Hematopoietic multipotent progenitor cell (in vitro differentiated cells): ENCODE data around the gene ZNF804B. TPM values are rescaled to one million over a fixed set of nuclear protein-coding genes. Genes with fewer than 3 reads are reported as not detected.

ENCODE experiments used
- DNase-seq, 3 donors: peaks; one replicate each; pipeline ENCODE4 v3.0.0-alpha.2; 2011 to 2015; ENCODE audit warnings: low read depth in 2 of 3, low spot score in 2 of 3
- small RNA-seq: library from RNA; depleted of rRNA; stranded (forward); fragments of <200 nt; gene quantifications from one replicate; pipeline ENCODE3, GENCODE V24; 2012
- total RNA-seq: library from RNA; depleted of rRNA; stranded (reverse); fragments of >200 nt; gene quantifications from one replicate; pipeline ENCODE4 v1.2.3, GENCODE V29; 2012

Gene ZNF804B
- total RNA-seq, 1 donor: 0.27 TPM

DNA sequence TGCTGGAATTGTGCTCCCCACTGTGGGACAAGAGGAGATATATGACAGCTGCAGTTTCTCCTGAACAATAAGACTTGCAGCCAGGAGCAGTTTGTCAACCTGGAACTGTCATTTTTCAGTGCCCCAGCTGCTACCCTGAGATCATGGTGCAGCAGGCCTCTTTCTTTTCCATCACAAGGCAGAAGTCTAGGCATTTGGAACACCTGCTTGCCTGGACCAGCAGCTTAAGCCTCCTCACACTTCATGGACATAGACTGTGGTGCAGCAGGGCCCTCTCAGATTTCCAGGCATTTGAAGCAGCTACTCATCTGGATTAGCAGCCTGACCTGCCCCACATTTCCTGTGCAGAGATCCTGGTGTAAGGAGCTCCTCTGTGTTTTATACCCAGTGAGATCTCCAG is 486.7 kb downstream of the ZNF804B start:
- DNase-seq: no peak

GRCh38 chr7:89247207-89247606 is 487.7 kb downstream of the ZNF804B start:
- no peak for DNase-seq

DNA sequence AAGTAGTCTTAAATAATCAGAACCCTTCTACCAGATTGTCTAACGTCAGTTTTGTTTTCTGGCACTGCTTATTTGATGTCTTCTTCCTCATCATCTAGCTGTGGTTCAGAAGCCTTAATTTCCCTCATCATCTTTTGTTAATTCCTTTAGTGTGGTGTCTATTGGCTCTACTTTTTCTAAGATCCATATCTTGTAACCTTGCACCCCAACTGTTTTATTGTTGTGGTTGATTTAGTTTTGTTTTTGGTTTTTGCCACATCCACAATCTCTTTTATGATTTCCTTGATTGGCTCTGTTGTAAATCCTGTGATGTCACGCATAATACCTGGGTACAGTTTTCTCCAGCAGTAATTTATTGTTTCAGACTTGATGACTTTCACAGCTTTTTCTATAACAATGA is 499.6 kb downstream of the ZNF804B start:
- no peak for DNase-seq

DNA sequence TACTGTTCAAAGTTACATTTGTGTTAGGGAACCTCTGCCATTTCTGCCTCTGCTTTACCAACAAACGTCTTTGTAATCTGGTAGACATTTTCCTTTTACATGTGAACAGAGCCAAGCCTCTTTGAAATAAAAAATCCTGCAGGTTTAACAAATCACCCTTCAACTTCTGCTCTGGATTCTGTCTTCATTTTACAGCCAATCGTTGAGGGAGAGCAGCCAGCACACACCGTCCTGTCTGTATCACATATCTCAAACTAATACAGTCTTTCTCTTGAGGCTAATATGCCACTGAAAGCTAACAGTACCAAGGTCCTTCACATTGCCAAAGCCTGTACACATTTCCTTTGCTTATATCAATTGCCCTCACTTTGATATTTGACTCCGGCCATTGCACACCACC is 504.6 kb downstream of the ZNF804B start:
- no peak for DNase-seq

DNA sequence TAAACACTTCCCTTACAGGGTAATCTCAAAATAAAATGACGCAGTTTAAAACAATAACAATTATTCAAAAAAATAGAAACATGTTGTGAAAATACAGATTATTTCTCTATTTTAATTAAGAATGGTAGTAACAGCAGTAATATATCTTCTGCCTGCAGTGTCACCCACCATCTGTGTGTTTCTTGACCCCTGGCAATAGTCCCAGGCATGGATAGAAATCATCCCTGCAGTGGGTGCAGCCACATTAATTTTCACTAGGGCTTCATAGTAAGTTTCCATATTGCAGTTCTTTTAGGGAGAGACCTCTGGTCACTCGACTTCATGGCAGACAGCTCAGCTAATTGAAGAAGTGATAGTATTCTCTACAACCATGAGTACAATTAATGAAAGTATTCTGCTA is 506.1 kb downstream of the ZNF804B start:
- no peak for DNase-seq

DNA sequence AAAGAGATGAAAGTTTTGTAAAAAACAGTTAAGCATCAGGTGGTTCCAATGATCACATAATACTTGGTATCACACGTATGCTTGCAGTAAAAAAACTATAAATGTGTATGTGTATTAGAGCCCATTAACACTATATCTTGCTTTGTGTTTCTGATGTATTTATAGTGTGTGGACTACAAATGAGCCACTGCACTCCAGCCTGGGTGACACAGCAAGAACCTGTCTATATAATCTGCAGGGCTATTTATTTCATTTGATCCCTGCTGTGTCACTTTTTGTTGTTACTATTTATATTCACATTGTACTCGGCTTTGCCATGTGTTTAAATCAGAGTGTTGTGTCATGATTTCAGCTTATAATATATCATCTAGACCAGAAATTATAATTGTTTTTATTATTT is 523.8 kb downstream of the ZNF804B start:
- DNase-seq: no peak

- no peak for DNase-seq
These were observed 549.0 kb downstream of the ZNF804B start for GRCh38 chr7:89308535-89308934.

DNA sequence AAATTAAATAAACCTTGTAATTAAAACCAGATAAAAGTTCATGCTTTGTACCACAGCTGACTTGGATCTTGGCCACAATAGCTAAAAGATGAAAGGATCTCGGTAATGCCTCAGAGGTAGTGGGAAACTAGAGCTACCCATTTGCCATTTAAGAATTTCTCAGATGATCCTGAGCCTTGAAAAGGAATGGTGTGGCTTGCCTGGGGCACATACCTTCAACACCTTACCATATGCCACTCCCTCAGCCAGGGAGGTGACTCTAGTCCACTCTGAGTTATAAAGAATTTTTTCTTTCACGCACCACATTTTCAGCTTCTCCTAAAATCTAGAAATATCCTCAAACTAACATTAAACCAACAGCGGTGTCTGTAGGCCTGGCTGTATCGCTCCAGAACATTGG is 552.4 kb downstream of the ZNF804B start:
- DNase-seq: no peak

DNA sequence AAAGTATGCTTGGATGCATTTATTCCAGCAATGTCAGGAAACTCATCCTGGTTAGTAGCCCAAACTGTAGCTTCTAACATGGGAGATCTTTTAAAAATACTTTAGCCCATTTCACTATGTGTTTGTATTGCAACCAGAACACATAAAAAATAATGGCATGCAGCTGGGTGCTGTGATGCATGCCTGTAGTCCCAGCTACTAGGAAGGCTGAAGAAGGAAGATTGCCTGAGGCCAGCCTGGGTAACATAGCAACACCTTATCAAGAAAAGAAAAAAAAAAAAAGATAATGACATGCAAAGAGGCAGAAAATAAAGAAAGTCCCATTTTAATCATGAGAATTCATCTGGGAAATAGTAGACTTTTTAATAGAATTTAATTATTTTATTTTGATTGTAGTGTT is 553.1 kb downstream of the ZNF804B start:
- DNase-seq: no peak

- DNase-seq: no peak
These were observed 557.2 kb downstream of the ZNF804B start for GRCh38 chr7:89316584-89317251.

- DNase-seq: no peak
These were observed 572.5 kb downstream of the ZNF804B start for GRCh38 chr7:89332026-89332425.

- peak in 2 of 3 donors; percentile 14 to 34 for DNase-seq
These were observed 575.3 kb downstream of the ZNF804B start for GRCh38 chr7:89334797-89335196.

DNA sequence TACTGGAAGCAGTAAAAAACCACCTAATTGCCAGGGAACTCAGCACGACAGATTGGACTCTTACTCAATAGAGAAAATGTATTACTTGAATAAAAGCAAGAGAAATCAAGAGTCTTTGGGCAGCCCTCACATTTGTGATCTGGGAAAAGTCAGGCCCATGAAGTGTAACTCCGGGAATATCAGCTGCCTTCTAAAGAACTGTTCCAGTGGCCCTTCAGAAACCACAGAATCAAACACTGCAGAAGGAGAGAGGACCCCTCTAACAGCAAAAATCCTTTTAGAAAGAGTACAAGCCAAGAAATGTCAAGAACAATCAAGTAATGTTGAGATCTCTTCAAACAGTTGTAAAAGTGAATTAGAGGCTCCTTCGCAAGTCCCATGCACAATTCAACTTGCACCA is 576.0 kb downstream of the ZNF804B start:
- DNase-seq: no peak

- no peak for DNase-seq
These were observed 576.6 kb downstream of the ZNF804B start for GRCh38 chr7:89336121-89336520.

DNA sequence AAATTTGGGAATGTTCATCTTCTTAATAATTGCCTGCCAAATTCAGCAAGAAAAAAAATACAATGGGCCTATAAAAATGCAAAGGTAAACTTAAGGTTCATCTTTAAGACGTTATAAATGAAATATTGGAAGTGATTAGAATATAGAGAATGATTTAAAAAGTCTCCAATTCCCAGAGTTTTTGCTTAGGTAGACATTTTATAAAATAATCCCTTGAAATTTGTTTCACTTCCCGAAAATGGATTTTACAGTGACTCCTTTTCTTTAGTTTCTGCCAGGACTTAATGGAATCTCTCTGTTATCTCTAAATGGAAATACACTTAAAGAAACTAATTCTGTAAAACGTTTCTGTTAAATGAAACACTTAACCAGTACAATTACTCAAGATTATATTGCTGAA is 580.2 kb downstream of the ZNF804B start:
- DNase-seq: no peak

DNA sequence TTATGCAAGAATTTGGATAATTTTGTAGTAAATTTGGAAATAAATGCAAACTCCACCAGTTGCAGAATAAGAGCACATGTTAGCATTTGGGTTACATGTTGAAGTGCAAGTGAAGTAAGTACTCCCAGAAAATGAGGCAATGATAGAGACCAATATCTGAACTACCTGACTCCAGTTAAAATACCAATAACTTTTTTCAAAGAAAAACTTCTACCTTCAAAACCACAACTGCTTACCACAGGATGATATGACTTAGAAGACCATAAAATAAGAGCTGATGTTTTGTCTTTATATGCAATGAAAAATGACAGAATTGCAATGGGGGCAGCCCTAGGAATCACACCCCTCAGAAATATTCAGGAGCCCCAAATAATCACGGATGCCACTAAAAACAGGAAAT is 597.6 kb downstream of the ZNF804B start:
- DNase-seq: no peak

GRCh38 chr7:89377219-89377618 is 617.7 kb downstream of the ZNF804B start:
- DNase-seq: no peak

DNA sequence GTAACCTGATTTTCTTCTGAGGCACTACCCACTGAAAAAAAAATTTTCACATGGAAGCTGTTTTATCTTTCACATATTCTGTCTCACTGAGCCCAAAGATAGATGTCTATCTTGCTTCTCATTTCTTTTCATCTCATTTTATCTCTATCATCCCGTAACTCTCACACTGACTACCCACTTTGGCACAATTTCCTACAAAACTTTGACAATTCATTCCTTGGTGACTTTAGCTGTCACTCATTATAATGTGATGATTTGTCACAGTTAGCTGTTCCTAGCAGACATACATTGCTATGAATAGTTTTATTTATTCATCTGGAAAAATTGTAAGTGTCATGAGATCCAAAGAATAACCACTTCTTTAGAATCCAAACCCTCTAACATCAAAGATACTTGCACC is 625.9 kb downstream of the ZNF804B start:
- DNase-seq: no peak

Small RNA genes lying within 50 kb of the gene (small RNA-seq; reads per million reads assigned to genes)
- not detected for gene AC002127.1

Other genes starting within 250 kb of the ZNF804B start
- gene TEX47, start 36.0 kb downstream of the ZNF804B start, total RNA-seq: not detected